ENCODE measurements around the gene AP3D1.

The AP3D1 gene

GRCh38 chr19:2126879-2127518 lies 24.4 kb downstream of the AP3D1 start:
- DNase-seq = no peak

- no peak for DNase-seq
Observed at GRCh38 chr19:2123682-2124387, 27.5 kb downstream of the AP3D1 start.

- no peak for DNase-seq
Observed at GRCh38 chr19:2122982-2123381, 28.4 kb downstream of the AP3D1 start.

GRCh38 chr19:2122251-2122650 lies 29.1 kb downstream of the AP3D1 start:
- DNase-seq = no peak

- no peak for DNase-seq
Observed at GRCh38 chr19:2121416-2122051, 29.8 kb downstream of the AP3D1 start.

- no peak for DNase-seq
Observed at GRCh38 chr19:2120821-2121220, 30.5 kb downstream of the AP3D1 start.

GRCh38 chr19:2119921-2120785 lies 31.2 kb downstream of the AP3D1 start:
- no peak for DNase-seq

GRCh38 chr19:2118438-2118837 lies 32.9 kb downstream of the AP3D1 start:
- no peak for DNase-seq

GRCh38 chr19:2117215-2117960 lies 34.0 kb downstream of the AP3D1 start:
- DNase-seq = no peak

- DNase-seq = no peak
Observed at GRCh38 chr19:2116507-2116906, 34.9 kb downstream of the AP3D1 start.

GRCh38 chr19:2115911-2116426 lies 35.4 kb downstream of the AP3D1 start:
- DNase-seq = no peak

- DNase-seq = no peak
Observed at GRCh38 chr19:2115324-2115723, 36.0 kb downstream of the AP3D1 start.

GRCh38 chr19:2114821-2115220 lies 36.5 kb downstream of the AP3D1 start:
- DNase-seq = no peak

- no peak for DNase-seq
Observed at GRCh38 chr19:2114218-2114617, 37.1 kb downstream of the AP3D1 start.

GRCh38 chr19:2113439-2114211 lies 37.7 kb downstream of the AP3D1 start:
- DNase-seq = no peak

GRCh38 chr19:2112516-2113320 lies 38.6 kb downstream of the AP3D1 start:
- no peak for DNase-seq

- DNase-seq = no peak
Observed at GRCh38 chr19:2111886-2112285, 39.5 kb downstream of the AP3D1 start.

GRCh38 chr19:2111425-2111824 lies 39.9 kb downstream of the AP3D1 start:
- DNase-seq = no peak

- no peak for DNase-seq
Observed at GRCh38 chr19:2110822-2111221, 40.5 kb downstream of the AP3D1 start.

GRCh38 chr19:2109046-2109864 lies 42.1 kb downstream of the AP3D1 start:
- no peak for DNase-seq
